ENCODE measurements around the gene ARR3. TPM values are rescaled to one million over a fixed set of nuclear protein-coding genes. Genes with fewer than 3 reads are reported as not detected.

The ARR3 gene
- total and polyA plus RNA-seq, 2 donors (not counting 3 experiments of a cell fraction or from before 2014, with no cell fraction given), result not detected

- Histone ChIP-seq H3K36me3 (ENCODE audit: control insufficient read depth in 2 of 2, extremely low read depth in 1 of 2, insufficient read depth in 2 of 2, low read length in 2 of 2) (no peaks in the 10 kb centered on the region), H3K9me3 (replicated peaks; ENCODE audit: control insufficient read depth, insufficient read depth, low read length) (no peaks in the 10 kb centered on the region), H2AFZ (ENCODE audit: low read depth, low read length) (no peak overlapping the region), H3K9me1 (replicated peaks; ENCODE audit: control insufficient read depth, extremely low read depth, insufficient read depth, low read length) (no peaks in the 10 kb centered on the region), H4K20me1 (replicated peaks; ENCODE audit: control insufficient read depth, extremely low read depth, insufficient read depth, low read length) (no peaks in the 10 kb centered on the region), H3K27ac (ENCODE audit: insufficient read depth, low read depth, low read length) (no peak overlapping the region), H3K27me3 (ENCODE audit: control insufficient read depth in 2 of 2, insufficient read depth in 2 of 2, low read length in 2 of 2) (no peaks in the 10 kb centered on the region), H3K4me3 (replicated peaks in 1 of 3; ENCODE audit: insufficient read depth in 1 of 3, low read depth in 1 of 3, low read length in 3 of 3) (no peak overlapping the region), H3K9ac (replicated peaks; ENCODE audit: extremely low read depth, insufficient read depth, low read length) (no peak overlapping the region), H3K79me2 (ENCODE audit: control insufficient read depth, insufficient read depth, low read length) (no peaks in the 10 kb centered on the region), H3K4me2 (ENCODE audit: insufficient read depth, low read length) (no peak overlapping the region), H3K4me1 (ENCODE audit: control insufficient read depth, extremely low read depth, insufficient read depth, low read length) (no peaks in the 10 kb centered on the region)
- intact Hi-C loops (cut with micrococcal nuclease), result no loop called here
- no TSS peak for BruUV-seq (replicated peaks)
- ChIA-PET CTCF (no interaction called here), POLR2A (no interaction called here)
- FAIRE-seq (no peak), DNase-seq (ENCODE audit: low read depth, low spot score) (no peak)
- dilution Hi-C loops (cut with MboI; ENCODE audit: extremely low pct_ligation_motif_present, low sequenced_read_pairs), result no loop called here
- no peak for TF ChIP-seq JUN (IDR thresholded peaks at IDR 0.05; ENCODE audit: borderline replicate concordance, insufficient read depth, insufficient read length, low read depth)
- no peak for TF ChIP-seq MYC (IDR thresholded peaks at IDR 0.05; ENCODE audit: low read depth, low read length)
- TF ChIP-seq POLR2AphosphoS5 (IDR thresholded peaks at IDR 0.05; ENCODE audit: insufficient read depth, low read depth, low read length), result no peak
- TF ChIP-seq MAX (IDR thresholded peaks at IDR 0.05; ENCODE audit: insufficient read depth, insufficient read length), result no peak
Observed at GRCh38 chrX:70252491-70252890, 15.6 kb upstream of the ARR3 start.

GRCh38 chrX:70253377-70254062 is 14.6 kb upstream of the ARR3 start:
- TF ChIP-seq FOS (IDR thresholded peaks at IDR 0.05; ENCODE audit: borderline replicate concordance, insufficient read depth, low read length), result no peak
- Histone ChIP-seq H3K27me3 (ENCODE audit: control insufficient read depth in 2 of 2, insufficient read depth in 2 of 2, low read length in 2 of 2) (no peaks in the 10 kb centered on the region), H3K9me3 (replicated peaks; ENCODE audit: control insufficient read depth, insufficient read depth, low read length) (no peaks in the 10 kb centered on the region), H3K27ac (ENCODE audit: insufficient read depth, low read depth, low read length) (no peak overlapping the region), H3K4me3 (replicated peaks in 1 of 3; ENCODE audit: insufficient read depth in 1 of 3, low read depth in 1 of 3, low read length in 3 of 3) (no peak overlapping the region), H3K9me1 (replicated peaks; ENCODE audit: control insufficient read depth, extremely low read depth, insufficient read depth, low read length) (no peaks in the 10 kb centered on the region), H3K36me3 (ENCODE audit: control insufficient read depth in 2 of 2, extremely low read depth in 1 of 2, insufficient read depth in 2 of 2, low read length in 2 of 2) (no peaks in the 10 kb centered on the region), H2AFZ (ENCODE audit: low read depth, low read length) (no peak overlapping the region), H3K9ac (replicated peaks; ENCODE audit: extremely low read depth, insufficient read depth, low read length) (no peak overlapping the region), H4K20me1 (replicated peaks; ENCODE audit: control insufficient read depth, extremely low read depth, insufficient read depth, low read length) (no peaks in the 10 kb centered on the region), H3K4me1 (ENCODE audit: control insufficient read depth, extremely low read depth, insufficient read depth, low read length) (no peaks in the 10 kb centered on the region), H3K79me2 (ENCODE audit: control insufficient read depth, insufficient read depth, low read length) (no peaks in the 10 kb centered on the region), H3K4me2 (ENCODE audit: insufficient read depth, low read length) (no peak overlapping the region)
- DNase-seq (ENCODE audit: low read depth, low spot score) (no peak), FAIRE-seq (no peak)
- no TSS peak for BruUV-seq (replicated peaks)
- ChIA-PET CTCF (no interaction called here), POLR2A (no interaction called here)
- intact Hi-C loops (cut with micrococcal nuclease) (no loop called here), dilution Hi-C loops (cut with MboI; ENCODE audit: extremely low pct_ligation_motif_present, low sequenced_read_pairs) (no loop called here)
